Stomach smooth muscle (tissue), 2 donors: ENCODE measurements around the gene ACBD7.

Source experiments
- H3K27ac ChIP-seq: one replicate; pipeline ENCODE4 v1.7.0; 2013; ENCODE audit warnings: mild to moderate bottlenecking, low read length, inconsistent platforms
- H3K27me3 ChIP-seq, 2 donors: one replicate each; pipeline ENCODE4 v1.7.0; 2013; ENCODE audit warnings: low read length in 2 of 2; ENCODE audit not compliant: insufficient read depth in 2 of 2, control insufficient read depth in 1 of 2
- H3K36me3 ChIP-seq, 2 donors: one replicate each; pipeline ENCODE4 v1.7.0; 2013; ENCODE audit warnings: low read length in 2 of 2; ENCODE audit not compliant: control insufficient read depth in 2 of 2, insufficient read depth in 2 of 2
- H3K4me1 ChIP-seq: one replicate; pipeline ENCODE4 v1.7.0; 2013; ENCODE audit warnings: low read length; ENCODE audit not compliant: control insufficient read depth, insufficient read depth
- H3K4me3 ChIP-seq, 2 donors: one replicate each; pipeline ENCODE4 v1.7.0; 2013; ENCODE audit warnings: low read length in 2 of 2
- H3K9ac ChIP-seq, 2 donors: one replicate each; pipeline ENCODE4 v1.7.0; 2013; ENCODE audit warnings: low read length in 2 of 2, mild to moderate bottlenecking in 1 of 2
- H3K9me3 ChIP-seq, 2 donors: one replicate each; pipeline ENCODE4 v1.7.0; 2013; ENCODE audit warnings: low read length in 2 of 2; ENCODE audit not compliant: control insufficient read depth in 2 of 2
- donor health status: healthy.
- donor health status: Pancreatic carcinoma.

ACBD7 gene

GRCh38 chr10:15120523-15120922, 31.9 kb upstream of the ACBD7 start:
- Histone ChIP-seq H3K9me3 (no peaks in the 10 kb centered on the region), H3K36me3 (peaks cover 28 to 30% of the 10 kb centered on the region in 2 donors), H3K27me3 (no peaks in the 10 kb centered on the region), H3K4me1 (no peaks in the 10 kb centered on the region), H3K27ac (no peak overlapping the region), H3K9ac (no peak overlapping the region), H3K4me3 (no peak overlapping the region)

GRCh38 chr10:15118615-15119014, 30.0 kb upstream of the ACBD7 start:
- Histone ChIP-seq H3K4me1 (no peaks in the 10 kb centered on the region), H3K27me3 (no peaks in the 10 kb centered on the region), H3K9me3 (no peaks in the 10 kb centered on the region), H3K36me3 (peaks cover 19 to 31% of the 10 kb centered on the region in 2 donors), H3K4me3 (no peak overlapping the region), H3K9ac (no peak overlapping the region), H3K27ac (no peak overlapping the region)

GRCh38 chr10:15116225-15116624, 27.6 kb upstream of the ACBD7 start:
- H3K36me3 ChIP-seq = peaks cover 24 to 39% of the 10 kb centered on the region in 2 donors

GRCh38 chr10:15113766-15114165, 25.2 kb upstream of the ACBD7 start:
- Histone ChIP-seq H3K27ac (no peak overlapping the region), H3K4me1 (no peaks in the 10 kb centered on the region), H3K9me3 (no peaks in the 10 kb centered on the region), H3K27me3 (no peaks in the 10 kb centered on the region), H3K9ac (no peak overlapping the region), H3K4me3 (no peak overlapping the region), H3K36me3 (peaks cover 18 to 29% of the 10 kb centered on the region in 2 donors)

More at GRCh38 chr10:15116225-15116624, 27.6 kb upstream of the ACBD7 start:
- Histone ChIP-seq H3K27me3 (no peaks in the 10 kb centered on the region), H3K9ac (no peak overlapping the region), H3K27ac (no peak overlapping the region), H3K4me3 (no peak overlapping the region), H3K9me3 (no peaks in the 10 kb centered on the region), H3K4me1 (no peaks in the 10 kb centered on the region)

- peaks cover 18 to 30% of the 10 kb centered on the region in 2 donors for H3K36me3 ChIP-seq
- H3K27me3 ChIP-seq = no peaks in the 10 kb centered on the region
These were observed 24.1 kb upstream of the ACBD7 start for GRCh38 chr10:15112657-15113056.

GRCh38 chr10:15106352-15107013, 17.9 kb upstream of the ACBD7 start:
- Histone ChIP-seq H3K36me3 (peaks cover 24 to 31% of the 10 kb centered on the region in 2 donors), H3K27ac (no peak overlapping the region), H3K9ac (no peak overlapping the region)

More at GRCh38 chr10:15112657-15113056, 24.1 kb upstream of the ACBD7 start:
- Histone ChIP-seq H3K4me3 (no peak overlapping the region), H3K4me1 (no peaks in the 10 kb centered on the region), H3K9me3 (no peaks in the 10 kb centered on the region), H3K27ac (no peak overlapping the region), H3K9ac (no peak overlapping the region)

GRCh38 chr10:15103513-15103912, 14.9 kb upstream of the ACBD7 start:
- Histone ChIP-seq H3K27ac (no peak overlapping the region), H3K36me3 (peaks cover 22 to 24% of the 10 kb centered on the region in 2 donors), H3K9ac (no peak overlapping the region), H3K4me1 (peaks cover 13% of the 10 kb centered on the region), H3K27me3 (no peaks in the 10 kb centered on the region), H3K4me3 (no peak overlapping the region), H3K9me3 (no peaks in the 10 kb centered on the region)

More at GRCh38 chr10:15106352-15107013, 17.9 kb upstream of the ACBD7 start:
- H3K4me3 ChIP-seq = peak overlapping the region in 1 of 2 donors; percentile 22
- H3K4me1 ChIP-seq = peaks cover 4% of the 10 kb centered on the region
- no peaks in the 10 kb centered on the region for H3K27me3 ChIP-seq
- H3K9me3 ChIP-seq = no peaks in the 10 kb centered on the region

- Histone ChIP-seq H3K4me1 (peaks cover 23% of the 10 kb centered on the region), H3K4me3 (no peak overlapping the region), H3K9me3 (no peaks in the 10 kb centered on the region), H3K9ac (no peak overlapping the region), H3K27me3 (no peaks in the 10 kb centered on the region), H3K27ac (no peak overlapping the region), H3K36me3 (peaks cover 13 to 22% of the 10 kb centered on the region in 2 donors)
These were observed 11.3 kb upstream of the ACBD7 start for GRCh38 chr10:15099886-15100285.

GRCh38 chr10:15097011-15097812, 8.6 kb upstream of the ACBD7 start, which contains the start of gene RPP38:
TSS of gene RPP38 (plus strand) at chr10:15097355. CDS start at chr10:15103315, 5,960 bp downstream.
- H3K9ac ChIP-seq = peak within 1 kb of the TSS; percentile 91 to 97
- no peaks in the 10 kb centered on the region for H3K27me3 ChIP-seq
- H3K9me3 ChIP-seq = no peaks in the 10 kb centered on the region
- H3K4me1 ChIP-seq = peaks cover 23% of the 10 kb centered on the region
- peaks cover 2 to 4% of the 10 kb centered on the region in 2 donors for H3K36me3 ChIP-seq
- peak within 1 kb of the TSS; percentile 87 to 95 for H3K4me3 ChIP-seq
- peak within 1 kb of the TSS; percentile 92 for H3K27ac ChIP-seq

GRCh38 chr10:15096661-15097010, 8.1 kb upstream of the ACBD7 start:
- H3K36me3 ChIP-seq = peaks cover 0 to 2% of the 10 kb centered on the region in 2 donors
- H3K9me3 ChIP-seq = no peaks in the 10 kb centered on the region
- peak overlapping the region; percentile 87 to 95 for H3K4me3 ChIP-seq
- peak overlapping the region; percentile 92 for H3K27ac ChIP-seq
- H3K9ac ChIP-seq = peak overlapping the region; percentile 91 to 97
- H3K27me3 ChIP-seq = peaks cover 0 to 2% of the 10 kb centered on the region in 2 donors
- H3K4me1 ChIP-seq = peaks cover 23% of the 10 kb centered on the region
